IMR-90 (cell line): ENCODE measurements around the gene PRR29. TPM values are rescaled to one million over a fixed set of nuclear protein-coding genes. Genes with fewer than 3 reads are reported as not detected.

ENCODE experiments used
- ATAC-seq: fragments of 200-7000 bp; cut with Tn5 transposase; 2 replicates; pipeline ENCODE4 v1.9.1; 2020; ENCODE audit warnings: low read depth, mild to moderate bottlenecking, moderate library complexity
- BruUV-seq: library from RNA; stranded (reverse); fragments of 400-500 nt; replicated peaks from 2 replicates; lab custom pipeline; 2021; lab: Mats Ljungman, UMichigan
- CTCF ChIA-PET: fragments of 300-600 bp; formaldehyde crosslinking; extraction: SDS; loops from one replicate; lab custom pipeline; 2021; ENCODE audit warnings: antibody characterized with exemption; lab: Yijun Ruan, JAX
- POLR2A ChIA-PET: fragments of 300-600 bp; sonication (Branson Sonifier 250); formaldehyde crosslinking; loops from one replicate; lab custom pipeline; 2022; ENCODE audit warnings: antibody characterized with exemption; ENCODE audit not compliant: unreplicated experiment; lab: Charles Lee
- DNase-seq: peaks from one replicate; pipeline ENCODE4 v3.0.0; 2013
- H2AFZ ChIP-seq: replicated peaks from 2 replicates; pipeline ENCODE3; 2013; ENCODE audit warnings: low read length, mild to moderate bottlenecking; ENCODE audit not compliant: poor library complexity
- H2AK5ac ChIP-seq: 2 replicates; pipeline ENCODE4 v1.6.1; 2013; ENCODE audit warnings: low read depth, low read length, inconsistent platforms
- H2AK9ac ChIP-seq: replicated peaks from 2 replicates; pipeline ENCODE3; 2013; ENCODE audit warnings: mild to moderate bottlenecking, low read depth, low read length, moderate library complexity; ENCODE audit not compliant: poor library complexity
- H2BK120ac ChIP-seq: 2 replicates; pipeline ENCODE4 v1.6.1; 2013; ENCODE audit warnings: low read depth, low read length, inconsistent platforms
- H2BK15ac ChIP-seq: 3 replicates; pipeline ENCODE4 v1.6.1; 2013; ENCODE audit warnings: low read depth, low read length, inconsistent platforms
- H2BK20ac ChIP-seq: 2 replicates; pipeline ENCODE4 v1.6.1; 2013; ENCODE audit warnings: low read depth, mild to moderate bottlenecking, inconsistent platforms, low read length, moderate library complexity
- H2BK5ac ChIP-seq: 2 replicates; pipeline ENCODE4 v1.6.1; 2013; ENCODE audit warnings: mild to moderate bottlenecking, low read depth, low read length, inconsistent platforms; ENCODE audit not compliant: poor library complexity, severe bottlenecking
- H3K14ac ChIP-seq: replicated peaks from 2 replicates; pipeline ENCODE4 v1.6.1; 2013; ENCODE audit warnings: low read depth, low read length, inconsistent platforms
- H3K18ac ChIP-seq: 2 replicates; pipeline ENCODE4 v1.6.1; 2013; ENCODE audit warnings: low read depth, low read length, control low read depth
- H3K23ac ChIP-seq: 2 replicates; pipeline ENCODE4 v1.6.1; 2013; ENCODE audit warnings: low read depth, low read length, inconsistent platforms
- H3K27ac ChIP-seq: 2 replicates; pipeline ENCODE4 v1.5.1; 2013; ENCODE audit warnings: mild to moderate bottlenecking, control low read depth, low read length; ENCODE audit not compliant: insufficient read depth
- H3K27me3 ChIP-seq: 2 replicates; pipeline ENCODE4 v1.6.1; 2013; ENCODE audit warnings: low read length; ENCODE audit not compliant: control insufficient read depth, insufficient read depth
- H3K36me3 ChIP-seq: 2 replicates; pipeline ENCODE4 v1.6.1; 2013; ENCODE audit warnings: low read length, mixed read lengths; ENCODE audit not compliant: control insufficient read depth, insufficient read depth
- H3K4ac ChIP-seq: 2 replicates; pipeline ENCODE4 v1.6.1; 2013; ENCODE audit warnings: low read depth, low read length, inconsistent platforms
- H3K4me1 ChIP-seq: 2 replicates; pipeline ENCODE4 v1.6.1; 2013; ENCODE audit warnings: low read length, mixed read lengths; ENCODE audit not compliant: control insufficient read depth, insufficient read depth
- H3K4me2 ChIP-seq: 2 replicates; pipeline ENCODE4 v1.6.1; 2013; ENCODE audit warnings: low read depth, mild to moderate bottlenecking, control low read depth, low read length, moderate library complexity
- H3K4me3 ChIP-seq: 2 replicates; pipeline ENCODE4 v1.5.1; 2013; ENCODE audit warnings: low read depth, mild to moderate bottlenecking, control low read depth, low read length, moderate library complexity; ENCODE audit not compliant: insufficient read depth
- H3K56ac ChIP-seq: 2 replicates; pipeline ENCODE4 v1.6.1; 2013; ENCODE audit warnings: low read length, inconsistent platforms; ENCODE audit not compliant: insufficient read depth; ENCODE audit errors: extremely low read depth
- H3K79me1 ChIP-seq, 2 experiments: 2 replicates each; pipeline ENCODE4 v1.6.1; 2013; ENCODE audit warnings: low read length in 2 of 2, inconsistent platforms in 1 of 2, low read depth in 1 of 2
- H3K9ac ChIP-seq: 2 replicates; pipeline ENCODE4 v1.6.1; 2013; ENCODE audit warnings: low read depth, low read length, control low read depth
- H3K9me1 ChIP-seq: 2 replicates; pipeline ENCODE4 v1.6.1; 2013; ENCODE audit warnings: low read length, inconsistent platforms; ENCODE audit not compliant: insufficient read depth
- H3K9me3 ChIP-seq: 2 replicates; pipeline ENCODE4 v1.6.1; 2013; ENCODE audit warnings: low read length; ENCODE audit not compliant: control insufficient read depth, insufficient read depth
- H4K20me1 ChIP-seq: 2 replicates; pipeline ENCODE4 v1.6.1; 2013; ENCODE audit warnings: low read length, inconsistent platforms; ENCODE audit not compliant: insufficient read depth
- H4K5ac ChIP-seq: 2 replicates; pipeline ENCODE4 v1.6.1; 2013; ENCODE audit warnings: mild to moderate bottlenecking, low read depth, low read length, control low read depth
- H4K8ac ChIP-seq, 2 experiments: 2 replicates each; pipeline ENCODE4 v1.6.1; 2013; ENCODE audit warnings: low read depth in 2 of 2, low read length in 2 of 2, control low read depth in 1 of 2, inconsistent platforms in 1 of 2
- H4K91ac ChIP-seq: 2 replicates; pipeline ENCODE4 v1.6.1; 2013; ENCODE audit warnings: low read depth, low read length, inconsistent platforms; ENCODE audit not compliant: insufficient read depth
- BHLHE40 ChIP-seq: fragments of 150-350 bp; IDR thresholded peaks from 2 replicates; pipeline ENCODE4 v1.6.1; 2016; ENCODE audit warnings: mild to moderate bottlenecking, low read depth, low read length
- CEBPB ChIP-seq: IDR thresholded peaks from 2 replicates; pipeline ENCODE4 v1.6.1; 2012; ENCODE audit warnings: low read depth, low read length, improper control_type of control experiment
- CHD1 ChIP-seq: IDR thresholded peaks from 2 replicates; pipeline ENCODE4 v1.6.1; 2012; ENCODE audit warnings: low read depth, low read length, improper control_type of control experiment
- CTCF ChIP-seq: conservative IDR thresholded peaks from 2 replicates; pipeline ENCODE4 v1.5.1; 2012; ENCODE audit warnings: mild to moderate bottlenecking, low read depth, low read length, improper control_type of control experiment
- FOS ChIP-seq: fragments of 150-350 bp; IDR thresholded peaks from 2 replicates; pipeline ENCODE4 v1.6.1; 2016; ENCODE audit warnings: low read depth, low read length
- MAFK ChIP-seq: IDR thresholded peaks from 2 replicates; pipeline ENCODE4 v1.6.1; 2012; ENCODE audit warnings: low read depth, low read length, improper control_type of control experiment
- MAZ ChIP-seq: IDR thresholded peaks from 2 replicates; pipeline ENCODE4 v1.6.1; 2012; ENCODE audit warnings: low read depth, mild to moderate bottlenecking, low read length, improper control_type of control experiment, moderate library complexity, borderline replicate concordance
- MXI1 ChIP-seq: IDR thresholded peaks from 2 replicates; pipeline ENCODE4 v1.6.1; 2012; ENCODE audit warnings: low read depth, mild to moderate bottlenecking, low read length, moderate library complexity, borderline replicate concordance
- NFE2L2 ChIP-seq: fragments of 150-350 bp; IDR thresholded peaks from 2 replicates; pipeline ENCODE4 v1.6.1; 2016; ENCODE audit warnings: low read depth, mild to moderate bottlenecking, low read length
- POLR2A ChIP-seq: IDR thresholded peaks from 2 replicates; pipeline ENCODE4 v1.6.1; 2012; ENCODE audit warnings: mild to moderate bottlenecking, low read depth, low read length
- RAD21 ChIP-seq: IDR thresholded peaks from 2 replicates; pipeline ENCODE4 v1.6.1; 2012; ENCODE audit warnings: low read length, improper control_type of control experiment
- RFX5 ChIP-seq: IDR thresholded peaks from 2 replicates; pipeline ENCODE4 v1.8.0; 2012; ENCODE audit warnings: low read depth, mild to moderate bottlenecking, low read length, moderate library complexity
- SMC3 ChIP-seq: fragments of 150-350 bp; IDR thresholded peaks from 2 replicates; pipeline ENCODE4 v1.6.1; 2016; ENCODE audit warnings: low read depth, mild to moderate bottlenecking, antibody characterized with exemption, low read length, moderate library complexity
- USF2 ChIP-seq: fragments of 150-350 bp; IDR thresholded peaks from 2 replicates; pipeline ENCODE4 v1.6.1; 2017; ENCODE audit warnings: mild to moderate bottlenecking, antibody characterized with exemption, low read length, low read depth
- WGBS, 2 experiments: methylation state at CpG; one replicate each; pipeline versions ENCODE4 v1.1.5 to v1.1.7; 2013; ENCODE audit warnings: missing lambda C conversion rate in 2 of 2; ENCODE audit not compliant: insufficient read length in 1 of 2; ENCODE audit errors: extremely low coverage in 2 of 2; 5-methylcytosine and 5-hydroxymethylcytosine counted together
- dilution Hi-C: fragments of 300-500 bp; cut with HindIII; formaldehyde crosslinking; loops from one replicate; pipeline ENCODE4 v1.14.3; 2018; ENCODE audit warnings: low sequenced_read_pairs; ENCODE audit not compliant: unreplicated experiment
- in situ Hi-C: fragments of 300-500 bp; cut with MboI; formaldehyde crosslinking; loops from 3 replicates; pipeline ENCODE4 v1.14.3; 2019; ENCODE audit warnings: low sequenced_read_pairs, inconsistent platforms, mixed read lengths
- intact Hi-C: fragments of 100-400 bp; cut with micrococcal nuclease; formaldehyde crosslinking; loops from 2 replicates; pipeline ENCODE4 v1.10.0; 2022
- polyA plus RNA-seq, 3 experiments: library from polyadenylated mRNA; depleted of rRNA; stranded (reverse); fragments of >200 nt; gene quantifications; 2 replicates each; pipeline ENCODE4 v1.2.3, GENCODE V29; 2012; ENCODE audit warnings: low replicate concordance in 1 of 3
- total RNA-seq: library from RNA; depleted of rRNA; stranded (reverse); fragments of >200 nt; gene quantifications from 2 replicates; pipeline ENCODE4 v1.2.3, GENCODE V29; 2012
- TF ChIP-seq, protein P1 (sequence below): fragments of 150-350 bp; IDR thresholded peaks from 2 replicates; pipeline ENCODE4 v1.6.1; 2016; ENCODE audit warnings: low read depth, mild to moderate bottlenecking, low read length, moderate library complexity, borderline replicate concordance

PRR29 gene
- total and polyA plus RNA-seq, 2 of the 4 experiments (the other 2 are of a cell fraction): under 0.01 to 0.17 TPM

- DNase-seq: no peak
- no peak overlapping the region for H3K4me2 ChIP-seq
- H4K8ac ChIP-seq: no peak overlapping the region
- no peaks in the 10 kb centered on the region for H3K9me3 ChIP-seq
- 92% methylated on average over 15 of the region's 25 CpGs; no CpG with 5 or more reads in 1 of the 2 experiments for WGBS, 2 experiments
- no peaks in the 10 kb centered on the region for H3K4me1 ChIP-seq
- TF ChIP-seq CEBPB: no peak
- TF ChIP-seq MXI1: no peak
- TF ChIP-seq FOS: no peak
- TF ChIP-seq POLR2A: no peak
- no peak for TF ChIP-seq MAFK
- no peak for TF ChIP-seq MAZ
- no peak for TF ChIP-seq CHD1
- no peak for TF ChIP-seq SMC3
- TF ChIP-seq, protein P1, sequence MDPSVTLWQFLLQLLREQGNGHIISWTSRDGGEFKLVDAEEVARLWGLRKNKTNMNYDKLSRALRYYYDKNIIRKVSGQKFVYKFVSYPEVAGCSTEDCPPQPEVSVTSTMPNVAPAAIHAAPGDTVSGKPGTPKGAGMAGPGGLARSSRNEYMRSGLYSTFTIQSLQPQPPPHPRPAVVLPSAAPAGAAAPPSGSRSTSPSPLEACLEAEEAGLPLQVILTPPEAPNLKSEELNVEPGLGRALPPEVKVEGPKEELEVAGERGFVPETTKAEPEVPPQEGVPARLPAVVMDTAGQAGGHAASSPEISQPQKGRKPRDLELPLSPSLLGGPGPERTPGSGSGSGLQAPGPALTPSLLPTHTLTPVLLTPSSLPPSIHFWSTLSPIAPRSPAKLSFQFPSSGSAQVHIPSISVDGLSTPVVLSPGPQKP: no peak
- TF ChIP-seq RAD21: no peak
- no peak for TF ChIP-seq NFE2L2
- TF ChIP-seq CTCF: no peak
- TF ChIP-seq USF2: no peak
- TF ChIP-seq BHLHE40: no peak
- TF ChIP-seq RFX5: no peak
- H3K23ac ChIP-seq: no peak overlapping the region
- intact Hi-C loops: no loop called here
- H2BK120ac ChIP-seq: no peak overlapping the region
- H3K79me1 ChIP-seq: no peaks in the 10 kb centered on the region
- no peak overlapping the region for H3K4ac ChIP-seq
- ATAC-seq: no peak
- H3K4me3 ChIP-seq: no peak overlapping the region
- ChIA-PET CTCF (no interaction called here), POLR2A (no interaction called here)
- no peak overlapping the region for H3K18ac ChIP-seq
- dilution Hi-C loops: no loop called here
- peaks cover 48% of the 10 kb centered on the region for H3K27me3 ChIP-seq
- no peak overlapping the region for H3K14ac ChIP-seq
- H2AK9ac ChIP-seq: no peak overlapping the region
- BruUV-seq: no TSS peak
- H2BK20ac ChIP-seq: no peak overlapping the region
- H2AFZ ChIP-seq: no peak overlapping the region
- H2BK15ac ChIP-seq: no peak overlapping the region
- in situ Hi-C loops: no loop called here
- H3K9me1 ChIP-seq: peaks cover 9% of the 10 kb centered on the region
- no peak overlapping the region for H3K27ac ChIP-seq
- H4K91ac ChIP-seq: no peak overlapping the region
- no peak overlapping the region for H2BK5ac ChIP-seq
- no peaks in the 10 kb centered on the region for H4K20me1 ChIP-seq
- no peak overlapping the region for H3K9ac ChIP-seq
- H3K56ac ChIP-seq: no peak overlapping the region
- H3K36me3 ChIP-seq: no peaks in the 10 kb centered on the region
- H4K5ac ChIP-seq: no peak overlapping the region
- no peak overlapping the region for H2AK5ac ChIP-seq
Observed at GRCh38 chr17:63999680-64000531, 1.8 kb downstream of the PRR29 start.
